Umbilical cord (tissue), 2 donors: Measurements from ENCODE around the gene JMJD1C. TPM values are rescaled to one million over a fixed set of nuclear protein-coding genes. Genes with fewer than 3 reads are reported as not detected.
A peak's percentile ranks its signal among the peaks of the same experiment; 100 is the strongest.

ENCODE experiments used
- DNase-seq: peaks from one replicate; pipeline ENCODE4 v3.0.0-alpha.2; 2015; ENCODE audit warnings: low spot score
- total RNA-seq: library from RNA; depleted of rRNA; stranded (reverse); fragments of >200 nt; gene quantifications from one replicate; pipeline ENCODE4 v1.2.3, GENCODE V29; 2014; ENCODE audit warnings: low replicate concordance; ENCODE audit not compliant: insufficient read depth

Gene JMJD1C
- total RNA-seq, 1 donor from 2014 or later: 80.7 TPM

DNA sequence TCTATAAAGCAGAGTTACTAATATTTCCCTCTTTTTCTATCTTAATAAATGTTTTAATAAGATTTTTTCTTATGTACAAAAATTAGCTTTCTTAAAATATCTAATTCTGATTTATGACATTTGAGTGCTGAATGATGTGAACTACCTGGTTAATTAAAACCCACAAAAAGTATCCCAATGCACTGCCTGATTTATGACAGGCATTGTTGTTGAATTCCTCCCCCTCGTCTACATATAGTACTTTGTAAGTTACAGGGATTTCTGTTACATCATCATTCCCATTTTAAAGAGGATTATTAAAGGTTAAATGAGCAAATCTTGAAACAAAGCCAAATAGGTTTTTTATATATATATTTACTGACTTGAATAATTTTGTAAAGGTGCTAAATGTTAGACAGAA is 241.5 kb downstream of the JMJD1C start:
- no peak for DNase-seq

DNA sequence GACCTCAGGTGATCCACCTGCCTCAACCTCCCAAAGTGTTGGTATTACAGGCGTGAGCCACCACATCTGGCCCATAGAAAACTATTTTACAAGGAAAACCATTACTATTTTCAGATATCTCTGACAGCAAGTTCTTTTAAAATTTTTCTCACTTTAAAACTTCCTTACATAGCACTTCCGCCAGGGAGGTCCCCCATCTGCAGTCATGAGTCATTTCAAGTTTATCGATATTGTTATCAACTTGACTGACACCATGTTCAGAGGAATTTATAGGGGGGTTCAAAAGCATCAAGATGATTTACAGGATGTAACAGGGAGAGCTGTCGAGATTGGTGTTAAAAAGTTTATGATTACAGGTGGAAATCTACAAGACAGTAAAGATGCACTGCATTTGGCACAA is 243.8 kb downstream of the JMJD1C start:
- DNase-seq: no peak

GRCh38 chr10:63219749-63220148 is 246.0 kb downstream of the JMJD1C start:
- no peak for DNase-seq

DNA sequence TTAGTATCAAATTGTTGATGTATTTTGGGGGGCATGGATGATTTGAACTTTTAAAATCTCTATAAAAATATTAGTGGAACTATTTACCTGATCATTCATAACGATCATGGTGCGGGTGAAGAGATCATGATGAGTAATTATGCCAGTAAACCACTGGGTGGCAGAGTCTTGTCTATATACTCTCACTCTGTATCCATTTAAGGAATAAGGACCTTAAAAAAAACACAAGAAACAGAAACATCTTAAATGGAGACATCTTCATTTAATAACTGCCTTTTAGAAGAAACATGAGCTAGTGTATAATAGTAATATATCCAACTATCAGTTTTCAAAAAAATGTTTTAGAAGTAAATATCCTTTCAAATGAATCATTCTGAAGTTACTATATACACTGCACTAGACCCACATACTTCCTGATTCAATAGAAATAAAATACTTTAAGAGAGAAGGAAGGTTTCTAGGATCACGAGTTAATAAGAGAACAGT is 248.6 kb downstream of the JMJD1C start:
- peak; percentile 61 for DNase-seq

- no peak for DNase-seq
These were observed 251.2 kb downstream of the JMJD1C start for GRCh38 chr10:63214571-63214970.

DNA sequence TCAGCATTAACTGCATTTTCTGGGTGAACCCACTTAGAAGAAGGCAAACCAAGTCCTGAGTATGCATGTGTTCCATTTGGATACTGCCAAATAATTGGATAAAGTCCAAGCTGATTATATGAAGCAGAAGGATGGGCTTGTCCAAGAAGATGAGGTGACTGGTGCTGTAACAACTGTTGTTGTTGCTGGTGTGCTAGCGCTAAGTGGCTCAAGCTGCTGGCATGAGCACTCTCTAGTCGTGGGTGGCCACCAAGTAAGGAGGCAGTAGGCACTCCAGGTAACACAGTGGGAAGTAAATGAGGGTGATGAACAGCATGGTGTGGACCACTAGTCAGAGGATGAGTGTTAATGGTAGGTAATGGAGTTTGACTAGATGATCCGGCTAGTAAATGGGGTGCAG is 252.3 kb downstream of the JMJD1C start:
- DNase-seq: no peak

GRCh38 chr10:63210611-63211196 is 255.1 kb downstream of the JMJD1C start:
- DNase-seq: no peak

- no peak for DNase-seq
These were observed 256.1 kb downstream of the JMJD1C start for GRCh38 chr10:63209705-63210104.

DNA sequence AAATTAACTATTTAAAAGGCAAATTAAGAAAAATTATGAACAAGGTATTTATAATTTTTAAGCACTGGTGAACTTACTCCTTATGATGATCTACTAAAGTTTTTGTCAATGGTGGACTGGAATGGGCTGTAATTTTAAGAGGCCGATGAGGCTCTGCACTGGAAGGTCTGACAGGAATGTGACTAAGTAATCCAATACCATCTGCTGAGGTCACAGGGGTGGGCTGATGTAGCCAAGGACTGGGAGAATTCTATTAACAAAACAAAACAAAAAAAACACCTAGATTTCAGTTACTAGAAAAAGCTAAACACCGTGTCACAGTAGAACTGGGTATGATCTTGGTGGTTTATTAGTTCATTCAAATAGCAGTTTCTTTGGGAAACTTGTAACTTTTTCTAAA is 256.8 kb downstream of the JMJD1C start:
- no peak for DNase-seq

DNA sequence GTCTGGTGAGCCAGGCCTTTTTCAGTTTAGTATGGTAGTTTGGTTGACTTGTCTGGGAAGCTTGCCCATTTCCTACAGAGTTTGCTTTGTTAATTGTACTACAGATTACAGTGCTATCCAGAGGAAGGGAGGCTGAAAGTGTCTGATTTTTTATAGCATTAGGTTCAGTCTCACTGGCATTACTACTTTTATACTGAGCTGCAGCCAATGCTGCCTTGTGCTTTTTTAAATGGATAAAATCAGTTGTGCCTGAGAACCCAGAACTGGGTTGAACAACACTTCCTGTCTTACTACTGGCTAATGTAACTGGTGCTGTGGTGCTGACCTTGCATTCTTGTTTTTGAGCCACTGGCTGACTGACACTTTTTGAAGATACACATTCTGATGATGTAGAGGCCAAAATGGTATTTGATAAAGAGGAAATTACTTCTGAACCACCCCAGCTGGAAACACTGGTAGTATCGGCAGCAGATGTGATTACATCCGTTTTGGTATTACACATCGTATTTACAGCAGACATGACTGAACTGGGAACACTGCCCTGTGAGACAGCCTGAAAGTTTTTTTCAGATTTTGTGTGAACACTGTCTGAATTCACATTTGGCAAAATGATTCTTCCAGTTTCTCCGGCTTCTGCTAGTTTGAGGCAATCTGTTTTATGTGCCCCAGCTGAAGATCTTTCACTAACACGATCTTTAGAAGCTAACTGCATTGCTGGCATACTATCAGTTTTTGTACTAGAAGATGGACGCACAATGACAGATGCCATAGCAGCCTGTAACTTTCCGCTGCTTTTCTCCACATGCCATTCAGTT is 258.6 kb downstream of the JMJD1C start:
- peak; percentile 86 for DNase-seq

GRCh38 chr10:63206576-63206975 is 259.2 kb downstream of the JMJD1C start:
- DNase-seq: no peak

DNA sequence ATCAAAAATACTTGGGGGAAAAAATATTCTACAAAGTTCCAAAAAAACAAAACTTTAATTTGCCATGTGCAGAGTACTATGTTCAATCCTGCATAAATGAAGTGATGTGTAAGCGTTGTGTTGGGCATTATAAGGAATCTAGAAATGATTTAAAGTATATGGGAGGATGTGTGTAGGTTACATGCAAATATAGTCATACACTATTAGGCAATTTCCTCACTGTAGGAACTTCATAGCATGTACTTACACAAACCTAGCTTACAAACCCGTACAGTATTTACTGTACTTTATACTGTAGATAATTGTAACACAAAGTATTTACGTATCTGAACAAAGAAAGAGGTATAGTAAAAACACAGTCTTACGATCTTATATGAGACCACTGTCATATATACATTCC is 260.4 kb downstream of the JMJD1C start:
- no peak for DNase-seq

GRCh38 chr10:63204667-63205391 is 260.9 kb downstream of the JMJD1C start:
- DNase-seq: no peak

GRCh38 chr10:63201118-63201517 is 264.7 kb downstream of the JMJD1C start:
- no peak for DNase-seq

GRCh38 chr10:63200431-63200830 is 265.3 kb downstream of the JMJD1C start:
- no peak for DNase-seq

DNA sequence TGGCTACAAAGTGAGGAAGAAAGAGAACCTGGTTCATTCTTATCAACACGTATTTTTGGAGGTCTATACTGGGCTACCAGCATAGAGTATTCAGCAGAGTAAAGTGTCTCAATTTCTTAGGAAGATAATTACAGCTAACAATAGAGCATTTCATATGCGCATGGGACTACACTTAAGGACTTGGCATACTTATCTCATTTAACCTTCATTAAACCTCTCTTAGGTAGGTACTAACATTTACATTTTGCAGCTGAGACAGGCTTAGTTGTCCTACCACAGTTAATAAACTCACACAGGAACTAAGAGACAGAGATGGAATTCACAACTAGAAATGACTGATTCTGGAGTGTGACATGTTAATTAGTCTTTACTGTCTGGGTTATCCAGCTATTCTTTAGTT is 266.1 kb downstream of the JMJD1C start:
- DNase-seq: no peak

DNA sequence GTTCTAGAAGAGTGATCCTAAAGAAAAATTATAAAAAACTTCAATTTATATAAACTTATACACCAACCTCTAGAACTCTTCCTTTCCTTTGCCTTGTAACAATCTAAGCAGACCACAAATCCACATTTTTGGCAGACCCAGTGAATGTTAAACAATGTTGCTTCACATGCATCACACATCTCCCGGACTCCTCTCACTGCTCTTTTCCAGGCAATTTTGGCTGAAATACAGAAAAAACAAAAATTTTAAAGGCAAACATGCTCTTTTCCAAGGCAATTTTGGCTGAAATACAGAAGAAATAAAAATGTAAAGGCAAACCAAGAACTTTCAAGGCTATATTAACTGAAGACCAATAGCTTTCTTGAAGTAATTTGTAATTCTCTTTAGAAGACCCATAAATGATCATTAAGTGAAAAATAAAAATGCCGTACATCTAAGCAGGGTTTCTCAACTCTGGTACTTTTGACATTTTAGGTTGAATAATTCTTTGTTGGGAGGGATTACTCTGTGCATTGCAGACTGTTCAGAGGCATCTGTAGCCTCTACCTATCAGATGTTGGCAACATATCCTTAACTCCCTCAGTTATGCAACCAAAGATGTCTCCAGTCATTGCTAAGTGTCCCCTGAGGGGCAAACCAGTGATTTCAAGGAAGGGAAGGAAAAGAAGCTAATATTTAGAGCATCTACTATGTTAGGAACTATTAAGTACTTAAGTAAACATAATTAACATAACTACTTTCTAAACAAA is 268.3 kb downstream of the JMJD1C start:
- DNase-seq: peak; percentile 18

- no peak for DNase-seq
These were observed 273.0 kb downstream of the JMJD1C start for GRCh38 chr10:63192826-63193225.

DNA sequence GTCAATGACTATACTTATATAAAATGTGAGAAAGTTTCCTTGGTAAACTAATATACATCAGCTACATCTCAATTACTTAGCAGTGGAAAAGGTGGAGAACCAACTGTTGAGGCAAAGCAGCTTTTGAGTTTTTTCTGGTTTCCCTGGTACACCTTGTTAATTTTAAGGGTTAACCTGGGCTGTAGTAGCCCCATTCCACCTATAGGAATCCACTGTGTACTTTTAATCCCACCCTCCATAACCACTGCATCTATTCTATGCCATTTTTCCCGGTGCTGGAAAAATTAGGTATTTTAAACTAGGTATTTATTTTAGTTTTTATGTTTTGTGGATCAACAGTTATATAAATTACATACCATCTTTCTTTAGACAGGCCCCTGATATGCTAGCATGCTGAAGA is 290.2 kb downstream of the JMJD1C start:
- no peak for DNase-seq

- DNase-seq: no peak
These were observed 292.1 kb downstream of the JMJD1C start for GRCh38 chr10:63173468-63174232.

DNA sequence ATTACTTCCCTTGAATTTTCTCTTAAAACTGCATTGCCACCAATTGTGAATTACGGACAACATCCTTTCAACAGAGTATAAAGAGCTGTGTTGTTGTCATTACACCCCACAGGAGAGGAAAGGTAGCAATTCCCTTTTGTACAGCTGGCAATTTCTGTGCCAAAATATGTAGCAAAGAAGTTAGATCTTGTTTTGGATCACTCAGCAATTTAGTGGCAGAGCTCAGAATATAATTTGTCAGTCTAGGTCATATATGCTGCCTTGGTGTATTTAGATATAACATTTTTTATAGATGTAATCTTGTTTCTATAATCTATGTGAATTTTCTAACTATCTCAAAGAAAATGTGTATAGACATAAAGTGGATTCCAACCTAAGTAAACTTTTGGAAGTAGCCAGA is 293.9 kb downstream of the JMJD1C start:
- no peak for DNase-seq
